ENCODE data around the gene WDR46. TPM values are rescaled to one million over a fixed set of nuclear protein-coding genes. Genes with fewer than 3 reads are reported as not detected.

Gene WDR46
- total RNA-seq, 1 donor from 2014 or later, result 117 TPM

DNA sequence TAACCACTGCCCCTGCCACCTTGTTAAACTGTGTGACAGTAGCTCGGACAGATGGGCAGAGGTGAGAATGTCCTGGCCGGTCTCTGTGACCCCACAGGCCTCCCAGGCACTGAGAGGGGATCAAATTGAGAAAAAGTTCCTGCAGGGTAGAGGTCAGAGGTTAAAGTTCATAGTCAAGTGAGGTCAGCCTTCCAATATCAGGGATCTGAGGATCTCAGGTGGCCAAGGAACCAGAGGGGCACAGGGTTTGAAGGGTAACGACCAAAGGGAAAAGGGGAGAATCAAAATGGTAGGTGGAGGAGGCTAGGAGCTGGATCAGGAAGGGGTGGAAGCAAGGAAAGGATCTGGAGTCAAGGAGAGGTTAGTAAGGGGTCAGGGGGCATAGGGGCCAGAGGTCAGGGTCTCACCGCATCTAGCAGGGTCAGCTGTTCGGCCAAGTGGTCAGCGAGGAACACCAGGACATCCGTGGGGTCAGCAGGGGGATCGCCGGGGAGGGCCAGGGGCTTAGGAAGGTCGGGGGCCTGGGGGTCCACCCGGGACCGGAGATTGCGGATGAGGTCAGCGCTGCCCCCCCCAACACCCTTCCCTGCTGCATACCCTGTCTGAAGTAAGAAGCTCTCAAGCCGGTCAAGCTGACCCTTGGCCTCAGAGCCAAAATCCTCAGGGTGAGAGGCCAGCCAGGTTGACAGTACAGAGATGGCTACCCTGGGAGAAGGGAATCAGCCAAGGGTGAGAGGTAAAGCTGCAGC, 6.8 kb upstream of the WDR46 start:
- no peaks in the 10 kb centered on the region for H3K27me3 Mint-ChIP-seq
- H3K27ac Mint-ChIP-seq, result peak overlapping the region; percentile 13
- ChIA-PET POLR2A (interaction anchor here (2.8 to 4.5 kb wide), 3 partner anchors 18 to 47 kb away, joined by 10 to 54 read pairs (median 31); partner anchors contain the start of genes B3GALT4, RPS18 and VPS52), CTCF (no interaction called here)
- TF ChIP-seq, protein P1, sequence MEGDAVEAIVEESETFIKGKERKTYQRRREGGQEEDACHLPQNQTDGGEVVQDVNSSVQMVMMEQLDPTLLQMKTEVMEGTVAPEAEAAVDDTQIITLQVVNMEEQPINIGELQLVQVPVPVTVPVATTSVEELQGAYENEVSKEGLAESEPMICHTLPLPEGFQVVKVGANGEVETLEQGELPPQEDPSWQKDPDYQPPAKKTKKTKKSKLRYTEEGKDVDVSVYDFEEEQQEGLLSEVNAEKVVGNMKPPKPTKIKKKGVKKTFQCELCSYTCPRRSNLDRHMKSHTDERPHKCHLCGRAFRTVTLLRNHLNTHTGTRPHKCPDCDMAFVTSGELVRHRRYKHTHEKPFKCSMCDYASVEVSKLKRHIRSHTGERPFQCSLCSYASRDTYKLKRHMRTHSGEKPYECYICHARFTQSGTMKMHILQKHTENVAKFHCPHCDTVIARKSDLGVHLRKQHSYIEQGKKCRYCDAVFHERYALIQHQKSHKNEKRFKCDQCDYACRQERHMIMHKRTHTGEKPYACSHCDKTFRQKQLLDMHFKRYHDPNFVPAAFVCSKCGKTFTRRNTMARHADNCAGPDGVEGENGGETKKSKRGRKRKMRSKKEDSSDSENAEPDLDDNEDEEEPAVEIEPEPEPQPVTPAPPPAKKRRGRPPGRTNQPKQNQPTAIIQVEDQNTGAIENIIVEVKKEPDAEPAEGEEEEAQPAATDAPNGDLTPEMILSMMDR (IDR thresholded peaks at IDR 0.05), result no peak
- no peaks in the 10 kb centered on the region for H3K9me3 Mint-ChIP-seq
- no peak for DNase-seq
- peaks cover 79% of the 10 kb centered on the region for H3K36me3 Mint-ChIP-seq (ENCODE audit: low read depth)
- intact Hi-C loops (cut with micrococcal nuclease), result loop anchor here (5.0 kb wide), 2 partner anchors 132 to 133 kb away; no protein-coding TSS in a partner anchor
- ATAC-seq (ENCODE audit: low read depth), result no peak
- H3K4me3 Mint-ChIP-seq, result no peak overlapping the region
- H3K4me1 Mint-ChIP-seq, result peaks cover 33% of the 10 kb centered on the region

DNA sequence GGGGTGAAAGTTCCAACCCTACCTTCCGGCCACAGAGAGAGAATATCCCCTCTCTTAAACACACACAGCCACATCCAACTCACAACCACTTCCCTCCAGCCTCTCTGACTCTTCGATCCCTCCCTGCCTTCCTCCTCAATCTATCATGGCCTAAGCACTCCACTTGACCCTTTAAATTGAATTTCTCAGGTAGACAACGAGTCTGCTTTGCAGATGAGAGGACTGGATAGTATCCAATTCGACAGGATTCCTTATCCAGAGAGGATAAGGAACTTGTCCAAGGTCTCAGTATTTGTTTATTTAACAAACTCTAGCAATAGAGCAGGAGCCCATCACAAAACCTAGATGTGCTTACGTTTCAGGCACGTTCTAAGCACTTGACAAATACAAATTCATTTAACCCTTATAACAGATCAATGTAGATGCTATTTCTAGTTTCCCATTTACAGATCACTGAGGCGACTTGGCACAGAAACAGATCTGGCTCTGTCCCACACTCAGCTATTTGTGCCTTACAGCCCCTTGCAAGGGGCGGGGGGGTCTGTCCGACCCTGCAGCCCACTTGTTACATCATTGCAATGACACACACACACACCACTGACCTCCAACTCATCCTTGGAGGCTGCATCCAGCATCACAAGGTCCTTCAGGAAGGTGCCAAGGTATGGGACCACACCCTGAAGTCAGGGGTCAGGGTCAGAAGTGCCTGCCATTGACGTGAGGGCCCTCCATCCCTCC, 5.2 kb upstream of the WDR46 start:
- intact Hi-C loops (cut with micrococcal nuclease), result no loop called here
- Mint-ChIP-seq H3K36me3 (ENCODE audit: low read depth) (peaks cover 77% of the 10 kb centered on the region), H3K27ac (peak overlapping the region; percentile 18), H3K27me3 (no peaks in the 10 kb centered on the region), H3K4me3 (no peak overlapping the region), H3K9me3 (no peaks in the 10 kb centered on the region), H3K4me1 (peaks cover 38% of the 10 kb centered on the region)
- TF ChIP-seq, protein P1 (IDR thresholded peaks at IDR 0.05), result no peak
- DNase-seq, result no peak
- no peak for ATAC-seq (ENCODE audit: low read depth)
- POLR2A ChIA-PET, result interaction anchor here (4.0 kb wide), 1 partner anchor 17 kb away, joined by 31 read pairs; the partner anchor contains the start of gene B3GALT4
- CTCF ChIA-PET, result no interaction called here

DNA sequence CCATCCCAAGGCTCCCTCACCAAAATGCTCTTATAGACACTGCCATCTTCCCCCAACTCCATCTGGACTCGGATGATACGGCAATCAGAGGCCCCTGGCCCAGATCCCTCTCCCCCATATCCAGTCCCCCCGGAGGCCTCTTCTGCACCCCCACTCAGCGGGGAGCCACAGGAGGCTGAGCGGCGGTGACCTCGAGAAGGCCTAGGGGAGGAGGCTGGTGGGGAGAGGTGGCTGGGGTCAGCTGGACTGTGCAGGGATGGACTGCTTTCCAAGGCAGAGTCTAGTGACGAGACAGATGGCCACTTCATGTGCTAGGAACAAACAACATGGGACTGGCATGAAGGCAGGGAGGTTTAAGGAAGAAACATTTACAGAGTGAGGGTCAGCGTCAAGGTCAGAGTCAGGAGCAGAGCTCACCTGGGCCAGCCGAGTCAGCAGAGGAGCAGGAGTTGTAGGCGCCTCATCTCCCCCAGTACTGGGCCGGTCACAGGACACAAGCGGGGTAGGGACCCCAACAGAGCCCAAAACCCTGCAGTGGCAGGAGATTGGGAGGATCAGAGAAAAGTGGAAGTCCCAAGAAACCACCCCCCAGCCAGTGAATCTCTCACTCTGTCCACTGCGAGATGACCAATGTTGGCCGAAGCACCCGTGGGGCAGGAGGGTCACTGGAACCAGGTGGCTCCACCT, 4.1 kb upstream of the WDR46 start:
- Mint-ChIP-seq H3K4me3 (peak overlapping the region; percentile 15), H3K4me1 (peaks cover 47% of the 10 kb centered on the region), H3K36me3 (ENCODE audit: low read depth) (peaks cover 75% of the 10 kb centered on the region), H3K27me3 (no peaks in the 10 kb centered on the region), H3K27ac (no peak overlapping the region), H3K9me3 (no peaks in the 10 kb centered on the region)
- intact Hi-C loops (cut with micrococcal nuclease), result no loop called here
- TF ChIP-seq, protein P1 (IDR thresholded peaks at IDR 0.05), result no peak
- ChIA-PET POLR2A (interaction anchor here (5.4 kb wide), 1 partner anchor 16 kb away, joined by 79 read pairs; the partner anchor contains the start of gene B3GALT4), CTCF (no interaction called here)
- DNase-seq, result no peak
- ATAC-seq (ENCODE audit: low read depth), result no peak

DNA sequence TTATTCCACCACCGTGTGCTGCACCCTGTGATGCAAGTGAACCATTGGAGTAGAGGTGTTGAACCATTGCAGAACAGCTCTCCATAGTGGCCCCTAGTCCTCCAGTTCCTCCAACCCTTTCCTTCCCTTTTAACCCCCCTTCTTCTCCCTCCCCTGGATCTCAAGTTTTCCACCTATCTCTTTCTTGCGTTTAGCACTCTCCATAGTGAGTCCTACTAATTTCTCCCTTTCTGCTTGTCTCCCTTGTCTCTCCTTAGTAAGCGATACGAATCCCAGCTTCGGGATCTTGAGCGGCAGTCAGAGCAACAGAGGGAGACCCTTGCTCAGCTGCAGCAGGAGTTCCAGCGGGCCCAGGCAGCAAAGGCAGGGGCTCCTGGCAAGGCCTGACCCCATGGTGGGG, 1.4 kb upstream of the WDR46 start:
- Mint-ChIP-seq H3K36me3 (ENCODE audit: low read depth) (peaks cover 81% of the 10 kb centered on the region), H3K27me3 (no peaks in the 10 kb centered on the region), H3K27ac (peak overlapping the region; percentile 95), H3K4me1 (peaks cover 48% of the 10 kb centered on the region), H3K9me3 (no peaks in the 10 kb centered on the region), H3K4me3 (peak overlapping the region; percentile 100)
- no peak for DNase-seq
- no peak for ATAC-seq (ENCODE audit: low read depth)
- POLR2A ChIA-PET, result interaction anchor here (2.3 to 5.4 kb wide), 8 partner anchors 9 to 136 kb away, joined by 13 to 80 read pairs (median 20); partner anchors contain the start of genes B3GALT4, RGL2, RPS18 and TAPBP
- TF ChIP-seq, protein P1 (IDR thresholded peaks at IDR 0.05), result no peak
- intact Hi-C loops (cut with micrococcal nuclease), result no loop called here
- CTCF ChIA-PET, result interaction anchor here (3.9 kb wide), 1 partner anchor 13 kb away, joined by 21 read pairs; the partner anchor contains the start of gene B3GALT4
